Measurements from ENCODE around the gene ZDHHC1.

- TF ChIP-seq POLR2A (IDR thresholded peaks at IDR 0.05) (no peak), CTCF (IDR thresholded peaks at IDR 0.05) (no peak)
Measured at GRCh38 chr16:67409631-67410030, 6.6 kb downstream of the ZDHHC1 start.

Measured in testis (tissue), 2 donors.